BLaER1 treated with 17β-estradiol and CSF1 and Interleukin-3, amounts not matched to agents 10 nM and 100 nM (cell line): ENCODE data around the gene SLC51A.

Source experiments
- H3K27ac ChIP-seq, 11 experiments: shearing (Covaris generic); formaldehyde crosslinking; 2 replicates each; pipeline ENCODE4 v1.8.1; 2022
- H3K27me3 ChIP-seq, 11 experiments: shearing (Covaris generic); formaldehyde crosslinking; 2 replicates each; pipeline ENCODE4 v1.8.1; 2022
- H3K36me3 ChIP-seq, 11 experiments: shearing (Covaris generic); formaldehyde crosslinking; 2 replicates each; pipeline ENCODE4 v1.8.1; 2022
- H3K4me1 ChIP-seq, 10 experiments: shearing (Covaris generic); formaldehyde crosslinking; 2 replicates each; pipeline ENCODE4 v1.8.1; 2022
- H3K4me2 ChIP-seq, 11 experiments: shearing (Covaris generic); formaldehyde crosslinking; 2 replicates each; pipeline ENCODE4 v1.8.1; 2022
- H3K4me3 ChIP-seq, 10 experiments: shearing (Covaris generic); formaldehyde crosslinking; 2 replicates each; pipeline ENCODE4 v1.8.1; 2022
- H3K9ac ChIP-seq, 11 experiments: shearing (Covaris generic); formaldehyde crosslinking; 2 replicates each; pipeline ENCODE4 v1.8.1; 2022
- H3K9me3 ChIP-seq, 11 experiments: shearing (Covaris generic); formaldehyde crosslinking; replicated peaks in 1 of 11; 2 replicates each; pipeline ENCODE4 v1.8.1; 2022
- H4K20me1 ChIP-seq, 11 experiments: shearing (Covaris generic); formaldehyde crosslinking; 2 replicates each; pipeline ENCODE4 v1.8.1; 2022
- Cebpa-rat ChIP-seq, 11 experiments: shearing (Covaris generic); IDR thresholded peaks; 2 replicates each; pipeline ENCODE4 v1.8.1; 2022

Gene SLC51A

DNA sequence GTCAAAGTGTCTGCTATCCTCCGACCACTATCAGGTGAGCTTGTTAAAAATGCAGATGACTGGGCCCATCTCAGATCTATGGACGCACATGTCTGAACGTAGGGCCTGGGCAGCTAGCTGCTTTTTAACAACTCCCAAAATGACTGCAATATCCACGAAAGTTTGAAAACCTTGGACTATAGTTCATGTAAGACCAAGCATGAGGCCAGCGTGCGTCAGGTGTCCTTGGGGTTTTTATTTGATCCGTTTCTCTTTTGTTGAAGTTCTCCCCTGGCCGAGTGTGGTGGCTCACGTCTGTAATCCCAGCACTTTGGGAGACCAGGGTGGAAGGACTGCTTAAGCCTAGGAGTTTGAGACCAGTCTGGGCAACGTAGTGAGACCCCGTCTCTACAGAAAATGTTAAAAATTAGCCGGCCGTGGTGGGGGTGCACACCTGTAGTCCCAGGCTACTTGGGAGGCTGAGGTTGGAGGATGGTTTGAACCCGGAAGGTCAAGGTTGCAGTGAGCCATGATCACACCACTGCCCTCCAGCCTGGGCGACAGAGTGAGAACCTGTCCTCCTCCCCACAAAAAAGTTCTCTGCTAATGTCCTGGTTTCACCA, 9.5 kb downstream of the SLC51A start:
- H3K27ac ChIP-seq = no peak overlapping the region
- H3K4me3 ChIP-seq = no peak overlapping the region
- H3K27me3 ChIP-seq = no peaks in the 10 kb centered on the region
- no peak overlapping the region for H3K9ac ChIP-seq
- no peaks in the 10 kb centered on the region for H3K9me3 ChIP-seq
- no peak for TF ChIP-seq Cebpa-rat (IDR thresholded peaks at IDR 0.05)
- H4K20me1 ChIP-seq = no peaks in the 10 kb centered on the region; a peak in 1 of 22 replicates
- no peaks in the 10 kb centered on the region for H3K36me3 ChIP-seq
- peaks cover 7 to 34% (median 29%) of the 10 kb centered on the region in 10 experiments for H3K4me1 ChIP-seq
- H3K4me2 ChIP-seq = no peak overlapping the region

DNA sequence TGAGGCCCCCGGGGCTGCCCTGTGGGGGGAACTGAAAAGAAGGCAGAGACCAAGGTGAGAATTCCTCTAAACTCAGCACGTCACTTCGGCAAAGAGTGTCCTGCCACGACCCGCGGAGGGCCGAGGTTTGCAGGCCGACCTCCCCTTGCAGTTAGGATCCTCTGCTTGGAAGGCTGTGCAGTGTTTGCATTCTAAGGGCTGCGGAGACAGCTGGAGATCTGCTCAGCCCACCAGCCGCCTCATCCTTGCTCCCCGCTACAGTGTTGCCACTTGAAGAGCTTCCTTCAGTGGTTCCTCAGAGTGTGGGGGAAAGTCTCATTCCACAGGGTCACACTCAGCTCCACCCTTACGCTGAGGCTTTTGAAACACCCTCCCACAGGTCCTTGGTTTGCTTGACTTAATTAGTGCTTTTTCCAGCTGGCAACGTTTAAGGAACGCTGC, 10.8 kb downstream of the SLC51A start:
- H3K9me3 ChIP-seq = no peaks in the 10 kb centered on the region
- no peak overlapping the region for H3K4me2 ChIP-seq
- no peaks in the 10 kb centered on the region; a peak in 1 of 22 replicates for H4K20me1 ChIP-seq
- H3K4me1 ChIP-seq = peaks cover under 1 to 25% (median 22%) of the 10 kb centered on the region in 10 experiments; a peak in 19 of 20 replicates
- H3K27ac ChIP-seq = peak overlapping the region in 3 of 11 experiments; percentile 6 to 26 (median 12); a peak in 2 of 22 replicates
- TF ChIP-seq Cebpa-rat (IDR thresholded peaks at IDR 0.05) = no peak
- H3K36me3 ChIP-seq = peaks cover 0 to 5% (median 0%) of the 10 kb centered on the region in 11 experiments; a peak in 1 of 22 replicates
- no peaks in the 10 kb centered on the region for H3K27me3 ChIP-seq
- H3K4me3 ChIP-seq = no peak overlapping the region
- no peak overlapping the region for H3K9ac ChIP-seq

DNA sequence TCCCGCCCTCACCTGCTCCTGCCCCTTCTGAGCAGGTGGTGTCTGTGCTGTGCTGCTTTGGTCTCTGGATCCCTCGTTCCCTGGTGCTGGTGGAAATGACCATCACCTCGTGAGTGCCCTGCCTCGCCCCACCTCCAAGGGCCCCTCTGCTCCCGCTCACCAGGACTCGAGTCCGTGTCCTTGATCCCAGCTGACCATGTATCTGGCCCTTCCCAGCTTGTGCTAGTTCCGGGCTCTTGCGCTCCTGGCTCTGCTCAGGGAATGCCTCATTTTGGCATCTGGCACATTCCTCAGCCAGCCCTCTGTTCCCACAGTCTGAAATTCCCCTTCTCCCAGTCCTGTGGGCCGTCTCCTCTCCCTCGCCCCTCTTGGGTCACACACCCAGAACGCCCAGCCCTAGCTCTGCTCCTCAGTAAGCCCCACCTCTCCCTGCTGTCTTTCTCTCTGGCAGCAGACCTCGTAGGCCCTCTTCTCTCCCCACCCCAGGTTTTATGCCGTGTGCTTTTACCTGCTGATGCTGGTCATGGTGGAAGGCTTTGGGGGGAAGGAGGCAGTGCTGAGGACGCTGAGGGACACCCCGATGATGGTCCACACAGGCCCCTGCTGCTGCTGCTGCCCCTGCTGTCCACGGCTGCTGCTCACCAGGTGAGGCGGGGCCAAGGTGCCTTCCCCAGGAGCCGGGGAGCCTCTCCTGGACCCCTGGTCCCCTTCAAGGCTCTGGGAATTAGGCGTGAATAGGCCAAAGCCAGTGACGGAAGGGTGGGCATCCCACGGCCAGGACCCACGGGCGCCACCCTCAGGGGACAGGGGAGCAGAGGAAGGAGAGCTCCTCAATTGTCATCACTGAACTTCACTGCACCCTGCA, 11.5 kb downstream of the SLC51A start:
- Histone ChIP-seq H3K27me3 (no peaks in the 10 kb centered on the region), H3K9ac (no peak overlapping the region; a peak in 2 of 22 replicates), H3K4me2 (no peak overlapping the region), H3K9me3 (no peaks in the 10 kb centered on the region), H3K4me1 (peaks cover 8 to 28% (median 22%) of the 10 kb centered on the region in 10 experiments), H3K36me3 (peaks cover 0 to 5% (median 0%) of the 10 kb centered on the region in 11 experiments; a peak in 1 of 22 replicates), H3K4me3 (no peak overlapping the region), H3K27ac (peak overlapping the region in 3 of 11 experiments; percentile 10 to 26 (median 12); a peak in 4 of 22 replicates), H4K20me1 (peaks cover 0 to 7% (median 0%) of the 10 kb centered on the region in 11 experiments; a peak in 1 of 22 replicates)
- no peak for TF ChIP-seq Cebpa-rat (IDR thresholded peaks at IDR 0.05)

DNA sequence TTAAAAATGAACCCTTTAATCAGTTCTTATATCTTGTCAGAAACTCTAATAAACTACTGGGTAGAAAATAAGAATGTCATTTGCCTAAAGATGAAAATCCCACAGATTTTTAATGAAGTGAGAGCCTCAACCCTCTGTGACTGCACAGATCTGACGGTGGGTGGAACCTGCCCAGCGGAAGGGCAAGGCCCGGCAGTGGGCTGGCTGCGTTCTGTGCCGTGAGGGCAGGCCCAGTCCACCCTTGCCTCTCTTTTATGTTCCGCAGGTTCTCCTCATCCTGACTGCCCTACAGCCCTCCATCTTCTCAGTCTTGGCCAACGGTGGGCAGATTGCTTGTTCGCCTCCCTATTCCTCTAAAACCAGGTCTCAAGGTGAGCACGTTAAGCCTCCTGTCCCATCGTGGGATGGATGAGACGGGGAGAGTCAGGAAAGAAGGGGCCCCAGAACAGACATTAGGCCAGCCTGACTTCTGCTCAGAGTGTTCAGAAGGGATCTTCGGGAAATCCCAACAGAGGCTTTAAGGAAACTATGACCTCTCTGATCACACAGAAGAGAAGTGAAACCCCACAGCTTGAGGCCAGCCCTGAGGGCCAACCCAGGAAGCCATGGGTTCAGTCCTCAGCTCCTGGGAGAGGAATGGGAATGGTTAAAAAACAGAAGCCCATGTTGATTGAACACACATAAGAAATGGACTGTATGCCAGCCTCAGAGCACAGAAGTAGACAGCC, 16.0 kb downstream of the SLC51A start:
- Histone ChIP-seq H3K9ac (peak overlapping the region in 1 of 11 experiments; percentile 2; a peak in 1 of 22 replicates), H4K20me1 (peaks cover 0 to 25% (median 0%) of the 10 kb centered on the region in 11 experiments; a peak in 4 of 22 replicates), H3K27me3 (no peaks in the 10 kb centered on the region), H3K9me3 (no peaks in the 10 kb centered on the region), H3K4me2 (peak overlapping the region; percentile 48 to 87 (median 70)), H3K27ac (peak overlapping the region in 6 of 11 experiments; percentile 2 to 55 (median 22); a peak in 7 of 22 replicates), H3K4me1 (peaks cover 27 to 37% (median 31%) of the 10 kb centered on the region in 10 experiments), H3K36me3 (peaks cover 0 to 39% (median 17%) of the 10 kb centered on the region in 11 experiments; a peak in 16 of 22 replicates), H3K4me3 (no peak overlapping the region)
- no peak for TF ChIP-seq Cebpa-rat (IDR thresholded peaks at IDR 0.05)

DNA sequence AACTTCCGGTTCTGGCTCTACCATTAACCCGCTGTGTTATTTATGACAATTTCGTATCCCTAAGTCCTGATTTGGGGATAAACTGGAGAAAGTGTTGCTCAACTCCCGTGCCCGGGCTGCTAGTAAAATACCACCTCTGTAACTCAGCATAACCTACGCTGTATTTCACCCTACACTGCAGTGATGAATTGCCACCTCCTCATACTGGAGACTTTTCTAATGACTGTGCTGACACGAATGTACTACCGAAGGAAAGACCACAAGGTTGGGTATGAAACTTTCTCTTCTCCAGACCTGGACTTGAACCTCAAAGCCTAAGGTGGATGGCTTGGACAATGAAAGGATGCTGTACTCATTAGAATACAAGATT, 16.5 kb downstream of the SLC51A start:
- no peaks in the 10 kb centered on the region for H3K9me3 ChIP-seq
- H3K36me3 ChIP-seq = peaks cover 1 to 44% (median 20%) of the 10 kb centered on the region in 11 experiments; a peak in 20 of 22 replicates
- peaks cover 32 to 40% (median 36%) of the 10 kb centered on the region in 10 experiments for H3K4me1 ChIP-seq
- H4K20me1 ChIP-seq = peaks cover 0 to 31% (median 0%) of the 10 kb centered on the region in 11 experiments; a peak in 4 of 22 replicates
- H3K4me3 ChIP-seq = no peak overlapping the region
- no peak overlapping the region for H3K9ac ChIP-seq
- no peaks in the 10 kb centered on the region for H3K27me3 ChIP-seq
- H3K4me2 ChIP-seq = peak overlapping the region; percentile 48 to 87 (median 70)
- peak overlapping the region in 6 of 11 experiments; percentile 2 to 55 (median 22); a peak in 8 of 22 replicates for H3K27ac ChIP-seq
- no peak for TF ChIP-seq Cebpa-rat (IDR thresholded peaks at IDR 0.05)

DNA sequence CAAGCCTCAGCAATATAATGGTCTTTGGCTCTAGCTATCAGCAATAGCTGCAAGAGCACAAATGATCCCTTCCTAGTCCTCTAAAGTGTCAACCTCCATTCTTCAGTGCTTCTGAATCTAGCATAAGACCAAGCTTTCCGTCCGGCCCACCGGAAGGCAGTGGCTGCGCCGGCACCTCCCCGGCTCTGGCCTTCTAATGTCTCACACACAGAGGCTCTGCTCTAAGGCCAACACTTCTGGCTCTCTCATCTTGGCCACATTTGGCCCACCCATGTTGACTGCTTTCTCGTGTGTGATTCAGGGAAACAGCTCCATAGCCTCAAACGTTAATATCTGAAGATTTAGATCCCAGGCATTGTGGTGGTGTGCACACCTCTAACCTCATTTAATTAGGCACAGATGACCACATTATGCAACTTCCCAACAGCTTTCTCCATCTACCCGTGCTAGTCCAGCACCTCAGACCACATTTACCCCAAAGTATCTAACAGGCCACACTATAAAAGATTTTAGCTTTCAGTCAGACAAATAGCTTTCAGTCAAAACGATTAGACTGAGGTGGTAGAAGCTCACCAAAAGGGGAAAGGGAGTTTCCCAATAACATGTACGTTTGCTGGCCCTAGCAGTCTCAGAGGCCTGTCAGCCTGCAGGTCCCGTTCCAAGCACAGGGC, 19.3 kb downstream of the SLC51A start:
- Histone ChIP-seq H3K9me3 (no peaks in the 10 kb centered on the region), H3K4me2 (peak overlapping the region in 6 of 11 experiments; percentile 52 to 76 (median 71); a peak in 8 of 22 replicates), H4K20me1 (peaks cover 0 to 39% (median 0%) of the 10 kb centered on the region in 11 experiments; a peak in 5 of 22 replicates), H3K4me3 (no peak overlapping the region), H3K27ac (no peak overlapping the region), H3K27me3 (no peaks in the 10 kb centered on the region), H3K4me1 (peaks cover 37 to 44% (median 39%) of the 10 kb centered on the region in 10 experiments), H3K36me3 (peaks cover 27 to 71% (median 47%) of the 10 kb centered on the region in 11 experiments), H3K9ac (no peak overlapping the region)
- TF ChIP-seq Cebpa-rat (IDR thresholded peaks at IDR 0.05) = no peak

DNA sequence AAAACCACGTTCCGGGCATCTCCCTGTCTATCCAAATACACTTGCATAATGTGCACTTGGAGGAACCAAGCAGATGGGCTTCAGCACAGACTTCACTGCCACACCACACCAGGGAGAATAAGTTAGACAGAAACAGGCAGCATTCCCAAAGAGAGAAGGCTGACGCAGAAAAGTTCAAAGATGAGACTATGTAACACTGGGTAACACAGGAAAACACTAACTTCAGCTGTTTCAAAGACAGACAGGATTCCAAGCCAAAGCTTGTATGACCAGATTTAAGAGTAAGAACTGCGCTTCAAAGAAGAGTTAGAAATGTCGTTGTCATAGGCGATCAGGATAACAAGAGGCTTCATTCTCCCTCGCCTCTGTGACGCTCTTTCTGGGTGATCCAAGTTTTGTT, 19.9 kb downstream of the SLC51A start:
- Histone ChIP-seq H3K4me3 (no peak overlapping the region), H3K36me3 (peaks cover 32 to 78% (median 54%) of the 10 kb centered on the region in 11 experiments), H3K9ac (no peak overlapping the region), H3K27me3 (no peaks in the 10 kb centered on the region), H3K4me1 (peaks cover 37 to 44% (median 39%) of the 10 kb centered on the region in 10 experiments), H4K20me1 (peaks cover 0 to 39% (median 0%) of the 10 kb centered on the region in 11 experiments; a peak in 5 of 22 replicates), H3K9me3 (no peaks in the 10 kb centered on the region), H3K27ac (no peak overlapping the region), H3K4me2 (peak overlapping the region in 7 of 11 experiments; percentile 52 to 76 (median 71); a peak in 13 of 22 replicates)
- TF ChIP-seq Cebpa-rat (IDR thresholded peaks at IDR 0.05) = no peak

DNA sequence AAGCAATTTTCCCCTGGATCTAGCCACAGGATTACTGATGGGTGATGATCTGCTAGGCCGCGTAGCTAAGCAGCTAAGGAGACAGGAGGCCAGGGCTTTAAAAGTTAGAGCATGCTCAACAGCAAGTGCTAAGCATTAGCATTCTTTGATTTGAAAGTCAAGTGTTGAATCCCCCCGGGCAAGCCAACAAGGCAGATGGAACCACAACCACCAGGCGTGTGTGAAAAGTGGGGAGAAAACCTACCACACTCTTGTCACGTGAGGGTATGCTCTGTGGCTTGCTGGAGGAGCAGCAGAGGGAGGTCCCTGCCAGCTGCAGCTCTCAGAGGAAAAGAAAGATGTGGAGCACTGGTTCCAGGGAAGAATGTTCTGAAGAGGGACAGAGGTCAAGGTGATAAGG, 20.9 kb downstream of the SLC51A start:
- TF ChIP-seq Cebpa-rat (IDR thresholded peaks at IDR 0.05) = no peak
- Histone ChIP-seq H3K36me3 (peaks cover 41 to 87% (median 63%) of the 10 kb centered on the region in 11 experiments), H3K27ac (peak overlapping the region in 2 of 11 experiments; percentile 17 to 33; a peak in 6 of 22 replicates), H3K4me2 (peak overlapping the region in 10 of 11 experiments; percentile 24 to 76 (median 65); a peak in 18 of 22 replicates), H4K20me1 (peaks cover 0 to 38% (median 0%) of the 10 kb centered on the region in 11 experiments; a peak in 5 of 22 replicates), H3K27me3 (no peaks in the 10 kb centered on the region), H3K4me3 (no peak overlapping the region), H3K4me1 (peaks cover 28 to 42% (median 36%) of the 10 kb centered on the region in 10 experiments), H3K9me3 (no peaks in the 10 kb centered on the region), H3K9ac (peak overlapping the region in 2 of 11 experiments; percentile 9 to 43; a peak in 3 of 22 replicates)
